GM12878 (cell line): ENCODE results near the gene TIPARP.

Source experiments
- BHLHE40 ChIP-seq, 2 experiments: fragments of 450-650 bp in 1 of 2; IDR thresholded peaks; 2 replicates each; pipeline ENCODE4 v1.6.1; 2011 to 2017; ENCODE audit warnings: low read depth in 2 of 2, borderline replicate concordance in 1 of 2, improper control_type of control experiment in 1 of 2, low read length in 1 of 2, mild to moderate bottlenecking in 1 of 2
- KDM1A ChIP-seq: fragments of 200-600 bp; sonication (generic); IDR thresholded peaks from 2 replicates; pipeline ENCODE4 v1.6.1; 2016; ENCODE audit warnings: borderline replicate concordance
- MXI1 ChIP-seq: fragments of 150-350 bp; IDR thresholded peaks from 2 replicates; pipeline ENCODE4 v1.6.1; 2011; ENCODE audit warnings: low read depth, mild to moderate bottlenecking, inconsistent platforms, low read length, improper control_type of control experiment
- POLR2A ChIP-seq: IDR thresholded peaks from 2 replicates; pipeline ENCODE4 v1.6.1; 2011; ENCODE audit warnings: low read depth, mild to moderate bottlenecking, low read length
- POLR2AphosphoS5 ChIP-seq: IDR thresholded peaks from 2 replicates; pipeline ENCODE4 v1.6.1; 2011; ENCODE audit warnings: mild to moderate bottlenecking, low read length, inconsistent platforms
- POU2F2 ChIP-seq: IDR thresholded peaks from 3 replicates; pipeline ENCODE4 v1.6.1; 2011; ENCODE audit warnings: low read depth, mild to moderate bottlenecking, low read length, borderline replicate concordance
- ZZZ3 ChIP-seq: IDR thresholded peaks from 2 replicates; pipeline ENCODE4 v1.6.1; 2011; ENCODE audit warnings: low read depth; ENCODE audit not compliant: control insufficient read depth, insufficient read length
- TF ChIP-seq, protein P1 (sequence below), 3 experiments: IDR thresholded peaks in 2 of 3; conservative IDR thresholded peaks in 1 of 3; 2 replicates each; pipeline ENCODE4 v1.5.1; 2011; ENCODE audit warnings: low read depth in 3 of 3, low read length in 3 of 3, mild to moderate bottlenecking in 3 of 3, control low read depth in 2 of 3, moderate library complexity in 2 of 3, inconsistent platforms in 1 of 3, mixed read lengths in 1 of 3; ENCODE audit not compliant: control insufficient read depth in 2 of 3, insufficient read depth in 1 of 3; ENCODE audit errors: extremely low read depth in 1 of 3
- TF ChIP-seq, protein P2 (sequence below): IDR thresholded peaks from 2 replicates; pipeline ENCODE4 v1.6.1; 2012; ENCODE audit warnings: low read depth, low read length, improper control_type of control experiment

DNA sequence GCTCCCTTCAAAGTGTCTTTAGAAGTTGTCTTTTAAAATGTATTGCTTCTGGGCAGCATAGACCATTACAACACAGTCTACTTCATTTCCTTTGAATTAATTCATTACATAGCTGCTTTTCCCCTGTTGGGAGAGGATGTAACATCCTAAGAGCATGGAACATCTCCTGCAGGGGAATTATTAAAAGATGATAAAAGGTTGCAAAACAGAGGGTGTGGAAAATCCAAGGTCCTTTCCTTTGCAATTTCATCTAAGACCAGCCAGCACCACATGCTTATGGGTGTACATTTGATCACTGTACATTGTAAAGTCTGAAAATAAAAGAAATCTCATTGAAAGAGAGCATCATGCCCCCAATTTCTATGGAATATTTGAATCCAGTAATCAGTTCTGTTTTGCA is 57.4 kb downstream of the TIPARP start:
- TF ChIP-seq ZZZ3 (no peak), POLR2A (no peak), BHLHE40 (IDR thresholded peaks at IDR 0.05; ENCODE audit: borderline replicate concordance in 1 of 2, low read depth in 2 of 2, low read length in 1 of 2) (no peak), KDM1A (no peak), MXI1 (no peak), POU2F2 (no peak), POLR2AphosphoS5 (no peak)
- TF ChIP-seq, protein P1, sequence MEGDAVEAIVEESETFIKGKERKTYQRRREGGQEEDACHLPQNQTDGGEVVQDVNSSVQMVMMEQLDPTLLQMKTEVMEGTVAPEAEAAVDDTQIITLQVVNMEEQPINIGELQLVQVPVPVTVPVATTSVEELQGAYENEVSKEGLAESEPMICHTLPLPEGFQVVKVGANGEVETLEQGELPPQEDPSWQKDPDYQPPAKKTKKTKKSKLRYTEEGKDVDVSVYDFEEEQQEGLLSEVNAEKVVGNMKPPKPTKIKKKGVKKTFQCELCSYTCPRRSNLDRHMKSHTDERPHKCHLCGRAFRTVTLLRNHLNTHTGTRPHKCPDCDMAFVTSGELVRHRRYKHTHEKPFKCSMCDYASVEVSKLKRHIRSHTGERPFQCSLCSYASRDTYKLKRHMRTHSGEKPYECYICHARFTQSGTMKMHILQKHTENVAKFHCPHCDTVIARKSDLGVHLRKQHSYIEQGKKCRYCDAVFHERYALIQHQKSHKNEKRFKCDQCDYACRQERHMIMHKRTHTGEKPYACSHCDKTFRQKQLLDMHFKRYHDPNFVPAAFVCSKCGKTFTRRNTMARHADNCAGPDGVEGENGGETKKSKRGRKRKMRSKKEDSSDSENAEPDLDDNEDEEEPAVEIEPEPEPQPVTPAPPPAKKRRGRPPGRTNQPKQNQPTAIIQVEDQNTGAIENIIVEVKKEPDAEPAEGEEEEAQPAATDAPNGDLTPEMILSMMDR (IDR thresholded peaks at IDR 0.05 in 2 of 3, conservative IDR thresholded peaks at IDR 0.05 in 1 of 3; ENCODE audit: control insufficient read depth in 2 of 3, extremely low read depth in 1 of 3, insufficient read depth in 1 of 3, low read depth in 3 of 3, low read length in 3 of 3): no peak
- TF ChIP-seq, protein P2, sequence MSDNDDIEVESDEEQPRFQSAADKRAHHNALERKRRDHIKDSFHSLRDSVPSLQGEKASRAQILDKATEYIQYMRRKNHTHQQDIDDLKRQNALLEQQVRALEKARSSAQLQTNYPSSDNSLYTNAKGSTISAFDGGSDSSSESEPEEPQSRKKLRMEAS: no peak
